OCI-LY1 (cell line): Measurements from ENCODE around the gene ATP2A2.

ENCODE experiments used
- H2AFZ ChIP-seq: fragments of 200-600 bp; sonication (generic), shearing (Covaris generic); 2 replicates; pipeline ENCODE4 v1.6.0; 2014; ENCODE audit warnings: antibody characterized with exemption, mild to moderate bottlenecking, low read length
- H3F3A ChIP-seq: fragments of 200-600 bp; sonication (generic), shearing (Covaris generic); 2 replicates; pipeline ENCODE4 v1.6.0; 2014; ENCODE audit warnings: mild to moderate bottlenecking, antibody characterized with exemption, low read length, moderate library complexity; ENCODE audit not compliant: insufficient read depth
- H3K27ac ChIP-seq: fragments of 200-600 bp; sonication (generic); 2 replicates; pipeline ENCODE4 v1.5.1; 2014; ENCODE audit warnings: low read length, mixed run types, mild to moderate bottlenecking, low read depth; ENCODE audit not compliant: poor library complexity, severe bottlenecking
- H3K27me3 ChIP-seq: fragments of 200-600 bp; sonication (generic); 2 replicates; pipeline ENCODE4 v1.6.0; 2014; ENCODE audit warnings: antibody characterized with exemption, mild to moderate bottlenecking, low read length, moderate library complexity; ENCODE audit not compliant: insufficient read depth
- H3K36me3 ChIP-seq: fragments of 200-600 bp; sonication (generic); 2 replicates; pipeline ENCODE4 v1.6.1; 2014; ENCODE audit warnings: mild to moderate bottlenecking, antibody characterized with exemption, low read length, moderate library complexity, mixed read lengths; ENCODE audit not compliant: insufficient read depth
- H3K4me1 ChIP-seq: fragments of 200-600 bp; sonication (generic); 2 replicates; pipeline ENCODE4 v1.5.1; 2014; ENCODE audit warnings: mild to moderate bottlenecking, low read length, moderate library complexity; ENCODE audit not compliant: insufficient read depth, severe bottlenecking
- H3K4me2 ChIP-seq: fragments of 200-600 bp; sonication (generic), shearing (Covaris generic); 2 replicates; pipeline ENCODE4 v1.6.1; 2014; ENCODE audit warnings: low read length
- H3K4me3 ChIP-seq: fragments of 200-600 bp; sonication (generic); 2 replicates; pipeline ENCODE4 v1.5.1; 2014; ENCODE audit warnings: low read length, low read depth, mild to moderate bottlenecking, mixed read lengths; ENCODE audit not compliant: poor library complexity, severe bottlenecking
- H3K79me2 ChIP-seq: fragments of 200-600 bp; shearing (Covaris generic); 2 replicates; pipeline ENCODE4 v1.6.1; 2016; ENCODE audit warnings: mixed run types, low read length, mixed read lengths; ENCODE audit not compliant: insufficient read depth
- H3K9ac ChIP-seq: fragments of 200-600 bp; sonication (generic), shearing (Covaris generic); 2 replicates; pipeline ENCODE4 v1.6.1; 2014; ENCODE audit warnings: mild to moderate bottlenecking, low read length, mixed read lengths
- H3K9me2 ChIP-seq: fragments of 200-600 bp; sonication (generic), shearing (Covaris generic); 2 replicates; pipeline ENCODE4 v1.6.1; 2014; ENCODE audit warnings: low read depth, mild to moderate bottlenecking, low read length, mixed read lengths
- H3K9me3 ChIP-seq: fragments of 200-600 bp; shearing (Covaris generic); 2 replicates; pipeline ENCODE4 v1.6.1; 2014; ENCODE audit warnings: low read length, mixed read lengths
- H4K20me1 ChIP-seq: fragments of 200-600 bp; sonication (generic), shearing (Covaris generic); 2 replicates; pipeline ENCODE4 v1.6.0; 2016; ENCODE audit warnings: mild to moderate bottlenecking, low read length; ENCODE audit not compliant: insufficient read depth
- EZH2 ChIP-seq: fragments of 200-600 bp; sonication (generic), shearing (Covaris generic); IDR thresholded peaks from 2 replicates; pipeline ENCODE4 v1.8.0; 2017; ENCODE audit warnings: borderline replicate concordance, mixed run types, mild to moderate bottlenecking, antibody characterized with exemption, low read length, moderate library complexity, mixed read lengths
- TF ChIP-seq, protein P1 (sequence below): fragments of 200-600 bp; sonication (generic), shearing (Covaris generic); IDR thresholded peaks from 2 replicates; pipeline ENCODE4 v1.5.1; 2017; ENCODE audit warnings: mild to moderate bottlenecking, antibody characterized with exemption, low read length, moderate library complexity, mixed read lengths

Gene ATP2A2

DNA sequence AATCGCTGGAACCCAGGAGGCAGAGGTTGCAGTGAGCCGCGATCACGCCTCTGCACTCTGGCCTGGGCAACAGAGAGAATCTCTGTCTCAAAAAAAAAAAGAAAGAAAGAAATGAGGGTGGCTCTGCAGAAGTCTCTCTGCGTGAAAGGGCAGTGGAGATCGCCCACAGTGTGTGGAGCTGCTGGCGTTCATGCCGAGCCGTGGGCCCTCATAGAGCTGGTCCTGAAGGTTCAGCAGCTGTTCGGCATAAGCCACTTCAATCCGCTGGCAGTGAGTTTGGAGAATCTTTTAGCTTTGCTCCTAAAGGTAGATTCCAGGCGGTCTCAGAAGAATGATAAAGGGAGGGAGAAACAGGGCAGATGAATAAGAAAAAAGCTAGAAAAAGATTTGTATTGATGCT is 36.7 kb upstream of the ATP2A2 start:
- TF ChIP-seq, protein P1, sequence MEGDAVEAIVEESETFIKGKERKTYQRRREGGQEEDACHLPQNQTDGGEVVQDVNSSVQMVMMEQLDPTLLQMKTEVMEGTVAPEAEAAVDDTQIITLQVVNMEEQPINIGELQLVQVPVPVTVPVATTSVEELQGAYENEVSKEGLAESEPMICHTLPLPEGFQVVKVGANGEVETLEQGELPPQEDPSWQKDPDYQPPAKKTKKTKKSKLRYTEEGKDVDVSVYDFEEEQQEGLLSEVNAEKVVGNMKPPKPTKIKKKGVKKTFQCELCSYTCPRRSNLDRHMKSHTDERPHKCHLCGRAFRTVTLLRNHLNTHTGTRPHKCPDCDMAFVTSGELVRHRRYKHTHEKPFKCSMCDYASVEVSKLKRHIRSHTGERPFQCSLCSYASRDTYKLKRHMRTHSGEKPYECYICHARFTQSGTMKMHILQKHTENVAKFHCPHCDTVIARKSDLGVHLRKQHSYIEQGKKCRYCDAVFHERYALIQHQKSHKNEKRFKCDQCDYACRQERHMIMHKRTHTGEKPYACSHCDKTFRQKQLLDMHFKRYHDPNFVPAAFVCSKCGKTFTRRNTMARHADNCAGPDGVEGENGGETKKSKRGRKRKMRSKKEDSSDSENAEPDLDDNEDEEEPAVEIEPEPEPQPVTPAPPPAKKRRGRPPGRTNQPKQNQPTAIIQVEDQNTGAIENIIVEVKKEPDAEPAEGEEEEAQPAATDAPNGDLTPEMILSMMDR = no peak
- no peak for TF ChIP-seq EZH2
- Histone ChIP-seq H3K4me3 (no peak overlapping the region), H3K4me2 (no peak overlapping the region), H3K9ac (no peak overlapping the region), H3F3A (no peaks in the 10 kb centered on the region), H3K36me3 (no peaks in the 10 kb centered on the region), H4K20me1 (no peaks in the 10 kb centered on the region), H2AFZ (no peak overlapping the region), H3K27ac (no peak overlapping the region), H3K9me3 (no peaks in the 10 kb centered on the region), H3K4me1 (no peaks in the 10 kb centered on the region), H3K9me2 (no peaks in the 10 kb centered on the region), H3K27me3 (no peaks in the 10 kb centered on the region), H3K79me2 (no peaks in the 10 kb centered on the region)

DNA sequence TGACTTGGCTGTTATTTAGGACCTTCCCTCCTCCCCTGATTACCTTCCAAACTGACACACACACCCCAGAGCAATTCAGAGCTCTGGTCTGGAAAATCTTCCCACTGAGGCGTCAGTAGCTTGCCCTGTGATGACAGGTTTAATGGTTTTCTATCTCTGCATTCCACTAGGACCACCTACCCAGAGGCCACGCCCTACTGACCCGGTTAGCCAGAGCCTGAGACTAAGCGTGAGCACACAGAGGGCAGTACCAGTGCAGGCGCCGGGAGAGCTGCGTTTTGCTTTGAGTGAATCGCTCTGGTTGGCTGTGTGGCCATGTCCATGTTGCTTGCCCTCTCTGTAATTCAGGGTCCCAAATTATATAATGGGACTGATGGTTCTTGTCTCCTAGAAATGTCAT is 36.2 kb upstream of the ATP2A2 start:
- H3F3A ChIP-seq = no peaks in the 10 kb centered on the region
- no peaks in the 10 kb centered on the region for H3K9me3 ChIP-seq
- H3K9me2 ChIP-seq = no peaks in the 10 kb centered on the region
- no peak overlapping the region for H2AFZ ChIP-seq
- TF ChIP-seq, protein P1 = no peak
- no peak for TF ChIP-seq EZH2
- no peaks in the 10 kb centered on the region for H4K20me1 ChIP-seq
- H3K27ac ChIP-seq = no peak overlapping the region
- no peak overlapping the region for H3K4me2 ChIP-seq
- no peak overlapping the region for H3K9ac ChIP-seq
- H3K36me3 ChIP-seq = no peaks in the 10 kb centered on the region
- H3K27me3 ChIP-seq = no peaks in the 10 kb centered on the region
- H3K4me1 ChIP-seq = no peaks in the 10 kb centered on the region
- H3K79me2 ChIP-seq = no peaks in the 10 kb centered on the region
- H3K4me3 ChIP-seq = no peak overlapping the region

DNA sequence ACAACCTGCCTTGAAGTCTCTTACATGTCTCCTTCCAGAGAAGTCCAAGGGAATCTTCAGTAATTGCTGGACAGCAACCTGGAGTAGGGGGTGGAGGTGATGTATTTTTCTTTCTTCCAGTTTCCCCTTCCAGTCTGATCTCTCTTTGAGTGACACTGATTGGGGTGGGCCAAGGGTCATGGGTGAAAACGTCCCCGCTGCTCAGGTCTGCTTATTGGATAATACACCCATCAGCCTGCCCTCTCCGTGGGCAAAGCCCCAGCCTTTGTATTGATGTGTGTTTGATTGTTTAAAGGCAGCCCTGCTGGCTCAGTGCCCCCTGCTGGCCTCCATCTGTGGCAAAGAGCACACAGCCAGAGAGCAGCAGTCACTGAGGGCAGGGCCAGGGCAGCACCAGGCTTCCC is 35.7 kb upstream of the ATP2A2 start:
- no peaks in the 10 kb centered on the region for H3K9me3 ChIP-seq
- H3F3A ChIP-seq = no peaks in the 10 kb centered on the region
- H3K27ac ChIP-seq = no peak overlapping the region
- H3K4me1 ChIP-seq = no peaks in the 10 kb centered on the region
- H3K9me2 ChIP-seq = no peaks in the 10 kb centered on the region
- no peak overlapping the region for H3K4me3 ChIP-seq
- no peak overlapping the region for H3K9ac ChIP-seq
- no peaks in the 10 kb centered on the region for H3K36me3 ChIP-seq
- H2AFZ ChIP-seq = no peak overlapping the region
- H4K20me1 ChIP-seq = no peaks in the 10 kb centered on the region
- no peaks in the 10 kb centered on the region for H3K27me3 ChIP-seq
- TF ChIP-seq EZH2 = no peak
- TF ChIP-seq, protein P1 = peak; percentile 53
- H3K4me2 ChIP-seq = no peak overlapping the region
- no peaks in the 10 kb centered on the region for H3K79me2 ChIP-seq
